Lower lobe of right lung (tissue), 2 donors: ENCODE measurements around the gene CD46. TPM values are rescaled to one million over a fixed set of nuclear protein-coding genes. Genes with fewer than 3 reads are reported as not detected.

Source experiments
- ATAC-seq, 2 donors: fragments of 200-7000 bp; cut with Tn5 transposase; one replicate each; pipeline ENCODE4 v1.9.1; 2020 to 2022; ENCODE audit warnings: mild to moderate bottlenecking in 2 of 2, moderate library complexity in 2 of 2
- DNase-seq: peaks from one replicate; pipeline ENCODE4 v3.0.0-alpha.2; 2020
- H3K27ac ChIP-seq: fragments of 200-600 bp; one replicate; pipeline ENCODE4 v1.8.0; 2022
- H3K27me3 ChIP-seq: fragments of 200-600 bp; one replicate; pipeline ENCODE4 v1.8.0; 2022; ENCODE audit warnings: low read depth
- H3K36me3 ChIP-seq: fragments of 200-600 bp; one replicate; pipeline ENCODE4 v1.8.0; 2022; ENCODE audit warnings: mild to moderate bottlenecking
- H3K4me1 ChIP-seq: fragments of 200-600 bp; one replicate; pipeline ENCODE4 v1.8.0; 2022
- H3K4me3 ChIP-seq: fragments of 200-600 bp; one replicate; pipeline ENCODE4 v1.8.0; 2022; ENCODE audit warnings: mild to moderate bottlenecking
- H3K9me3 ChIP-seq: fragments of 200-600 bp; one replicate; pipeline ENCODE4 v1.8.0; 2022
- intact Hi-C: fragments of 100-400 bp; cut with DNase I; formaldehyde crosslinking; loops from one replicate; pipeline ENCODE4 v1.11.0; 2022
- total RNA-seq: library from RNA; stranded (reverse); fragmentation: NEBNext Ultra II Directional; extraction: Animal tissue kit (Norgen Biotek cat#: 25700); gene quantifications from one replicate; pipeline ENCODE4 v1.2.1, GENCODE V29; 2021
- TF ChIP-seq, protein P1 (sequence below): fragments of 200-600 bp; IDR thresholded peaks from one replicate; pipeline ENCODE4 v1.8.0; 2022; ENCODE audit warnings: antibody characterized with exemption, mild to moderate bottlenecking
- donor health status: DM: no; HTN: yes; CAD: no; lungs with severe emphysema.

Gene CD46
- total RNA-seq, 1 donor from 2014 or later = 302 TPM

DNA sequence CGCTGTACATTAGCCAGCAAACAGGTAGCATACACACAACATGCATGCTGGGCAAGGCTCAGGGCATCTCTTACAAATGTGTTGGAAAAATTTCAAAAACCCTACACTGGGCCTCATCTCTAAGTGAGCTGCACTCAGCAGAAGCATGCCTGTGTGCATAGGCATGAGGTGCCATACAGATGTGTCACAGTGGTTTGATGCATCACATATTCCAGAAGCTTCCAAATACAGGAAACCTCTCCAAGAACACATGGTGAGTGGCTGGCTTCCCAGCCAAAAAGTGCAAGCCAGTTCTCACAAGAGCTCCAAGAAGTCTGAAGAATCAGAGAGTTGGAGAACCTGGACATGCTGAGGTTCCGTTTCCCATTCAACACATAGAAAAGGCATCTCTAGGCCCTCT lies 58.3 kb downstream of the CD46 start:
- Histone ChIP-seq H3K9me3 (no peaks in the 10 kb centered on the region), H3K27ac (no peak overlapping the region), H3K27me3 (no peaks in the 10 kb centered on the region), H3K36me3 (peaks cover 100% of the 10 kb centered on the region), H3K4me3 (no peak overlapping the region), H3K4me1 (peaks cover 100% of the 10 kb centered on the region)
- intact Hi-C loops = no loop called here
- TF ChIP-seq, protein P1, sequence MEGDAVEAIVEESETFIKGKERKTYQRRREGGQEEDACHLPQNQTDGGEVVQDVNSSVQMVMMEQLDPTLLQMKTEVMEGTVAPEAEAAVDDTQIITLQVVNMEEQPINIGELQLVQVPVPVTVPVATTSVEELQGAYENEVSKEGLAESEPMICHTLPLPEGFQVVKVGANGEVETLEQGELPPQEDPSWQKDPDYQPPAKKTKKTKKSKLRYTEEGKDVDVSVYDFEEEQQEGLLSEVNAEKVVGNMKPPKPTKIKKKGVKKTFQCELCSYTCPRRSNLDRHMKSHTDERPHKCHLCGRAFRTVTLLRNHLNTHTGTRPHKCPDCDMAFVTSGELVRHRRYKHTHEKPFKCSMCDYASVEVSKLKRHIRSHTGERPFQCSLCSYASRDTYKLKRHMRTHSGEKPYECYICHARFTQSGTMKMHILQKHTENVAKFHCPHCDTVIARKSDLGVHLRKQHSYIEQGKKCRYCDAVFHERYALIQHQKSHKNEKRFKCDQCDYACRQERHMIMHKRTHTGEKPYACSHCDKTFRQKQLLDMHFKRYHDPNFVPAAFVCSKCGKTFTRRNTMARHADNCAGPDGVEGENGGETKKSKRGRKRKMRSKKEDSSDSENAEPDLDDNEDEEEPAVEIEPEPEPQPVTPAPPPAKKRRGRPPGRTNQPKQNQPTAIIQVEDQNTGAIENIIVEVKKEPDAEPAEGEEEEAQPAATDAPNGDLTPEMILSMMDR = no peak
- DNase-seq = no peak
- ATAC-seq = no peak

DNA sequence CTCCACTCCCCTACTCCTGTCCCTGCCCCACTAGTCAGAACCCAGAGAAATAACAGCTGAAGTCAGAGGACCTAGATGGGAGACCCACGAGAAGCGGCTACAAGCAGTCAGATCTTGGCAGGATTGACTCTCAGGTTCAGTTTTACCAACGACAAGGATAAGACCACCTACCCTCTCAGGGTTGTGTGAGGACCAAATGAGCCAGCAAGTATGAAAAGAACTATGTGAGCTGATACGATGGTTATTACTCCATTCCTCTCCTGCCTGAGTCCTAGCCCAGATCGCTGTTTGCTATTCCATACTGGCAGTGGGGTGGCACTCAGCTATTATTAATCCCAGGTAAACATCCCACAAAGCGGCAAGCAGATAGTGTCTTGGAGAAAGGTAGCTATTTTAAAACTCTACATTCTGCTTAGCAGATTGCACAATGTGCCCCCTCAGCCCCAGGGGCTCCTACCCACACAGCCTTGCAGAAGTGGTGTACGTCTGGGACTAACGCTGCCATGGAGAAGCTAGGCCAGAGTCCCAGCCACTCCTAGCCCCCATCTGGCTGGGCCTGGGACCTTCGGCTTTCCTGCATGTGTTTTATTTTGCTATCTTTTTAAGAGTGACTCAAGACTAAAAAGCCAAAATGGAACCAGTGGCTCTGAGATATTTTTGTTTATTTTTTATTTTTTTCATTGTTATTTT lies 58.9 kb downstream of the CD46 start:
- peak overlapping the region; percentile 15 for H3K27ac ChIP-seq
- H3K9me3 ChIP-seq = no peaks in the 10 kb centered on the region
- peaks cover 100% of the 10 kb centered on the region for H3K4me1 ChIP-seq
- no peaks in the 10 kb centered on the region for H3K27me3 ChIP-seq
- intact Hi-C loops = no loop called here
- no peak for DNase-seq
- no peak for ATAC-seq
- peaks cover 100% of the 10 kb centered on the region for H3K36me3 ChIP-seq
- TF ChIP-seq, protein P1 = no peak
- no peak overlapping the region for H3K4me3 ChIP-seq

DNA sequence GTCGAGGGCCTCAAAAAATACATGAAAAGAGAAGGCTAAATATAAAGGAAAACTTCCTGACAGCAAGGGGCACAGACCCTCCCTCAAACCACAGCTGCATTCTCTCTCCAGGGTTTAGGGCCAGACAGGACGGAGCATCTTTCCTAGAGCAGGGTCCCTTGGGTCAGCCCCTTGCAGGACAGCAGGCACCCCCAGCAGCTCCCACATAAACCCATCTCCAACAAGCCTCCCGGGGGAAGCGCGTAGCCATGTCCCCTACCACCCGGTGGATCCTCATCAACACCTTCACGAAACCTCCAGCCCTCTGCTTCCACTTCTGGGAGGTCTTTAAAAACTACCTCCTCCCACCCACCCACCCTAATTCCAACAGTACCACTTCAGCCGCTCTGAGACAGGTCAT lies 59.5 kb downstream of the CD46 start:
- no peaks in the 10 kb centered on the region for H3K9me3 ChIP-seq
- peaks cover 100% of the 10 kb centered on the region for H3K4me1 ChIP-seq
- TF ChIP-seq, protein P1 = no peak
- no peaks in the 10 kb centered on the region for H3K27me3 ChIP-seq
- no peak for DNase-seq
- intact Hi-C loops = no loop called here
- peak overlapping the region; percentile 47 for H3K27ac ChIP-seq
- ATAC-seq = no peak
- peaks cover 100% of the 10 kb centered on the region for H3K36me3 ChIP-seq
- H3K4me3 ChIP-seq = no peak overlapping the region

DNA sequence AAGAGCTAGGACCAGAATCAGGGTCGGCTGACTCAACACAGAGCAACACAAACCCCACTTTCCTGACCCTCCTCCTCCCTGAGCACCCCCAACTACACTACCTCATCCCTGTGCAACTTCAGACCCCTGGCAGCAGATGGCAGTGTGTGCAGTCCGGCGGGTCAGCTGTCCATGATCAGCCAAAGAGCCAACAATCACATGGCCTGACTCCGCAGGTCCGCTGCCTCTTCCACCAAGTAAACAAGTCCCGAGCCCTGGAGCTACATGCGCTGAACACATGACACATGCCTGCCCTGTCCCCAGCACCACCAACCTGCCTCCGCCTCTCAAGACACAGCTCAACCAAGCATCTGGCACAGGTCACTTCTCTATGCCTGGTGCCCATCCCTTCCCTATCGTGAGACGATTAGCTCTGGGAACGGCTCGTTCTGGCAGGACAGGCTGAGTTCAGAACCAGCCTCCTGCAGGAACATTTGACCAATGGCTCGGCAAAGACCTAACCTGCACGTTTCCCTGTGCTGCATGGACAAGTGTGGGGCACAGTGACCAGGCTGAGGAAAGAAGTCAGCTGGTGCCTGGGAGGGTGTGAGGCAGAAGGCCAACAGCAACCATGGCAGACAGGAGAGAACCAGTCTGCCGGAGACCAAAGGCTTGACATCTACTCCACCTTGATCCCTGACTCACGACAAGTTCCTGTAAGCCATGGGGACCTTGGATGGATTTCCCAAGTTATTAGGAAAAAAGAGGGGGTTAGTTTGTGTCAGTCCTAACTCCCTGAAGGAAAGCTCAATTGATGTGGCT lies 60.3 kb downstream of the CD46 start:
- Histone ChIP-seq H3K4me1 (peaks cover 99% of the 10 kb centered on the region), H3K27me3 (no peaks in the 10 kb centered on the region), H3K36me3 (peaks cover 99% of the 10 kb centered on the region), H3K27ac (peak overlapping the region; percentile 47), H3K9me3 (no peaks in the 10 kb centered on the region), H3K4me3 (peak overlapping the region; percentile 19)
- DNase-seq (peak; percentile 81), ATAC-seq (peak; percentile 66 to 75)
- TF ChIP-seq, protein P1 = peak; percentile 56
- intact Hi-C loops = no loop called here

DNA sequence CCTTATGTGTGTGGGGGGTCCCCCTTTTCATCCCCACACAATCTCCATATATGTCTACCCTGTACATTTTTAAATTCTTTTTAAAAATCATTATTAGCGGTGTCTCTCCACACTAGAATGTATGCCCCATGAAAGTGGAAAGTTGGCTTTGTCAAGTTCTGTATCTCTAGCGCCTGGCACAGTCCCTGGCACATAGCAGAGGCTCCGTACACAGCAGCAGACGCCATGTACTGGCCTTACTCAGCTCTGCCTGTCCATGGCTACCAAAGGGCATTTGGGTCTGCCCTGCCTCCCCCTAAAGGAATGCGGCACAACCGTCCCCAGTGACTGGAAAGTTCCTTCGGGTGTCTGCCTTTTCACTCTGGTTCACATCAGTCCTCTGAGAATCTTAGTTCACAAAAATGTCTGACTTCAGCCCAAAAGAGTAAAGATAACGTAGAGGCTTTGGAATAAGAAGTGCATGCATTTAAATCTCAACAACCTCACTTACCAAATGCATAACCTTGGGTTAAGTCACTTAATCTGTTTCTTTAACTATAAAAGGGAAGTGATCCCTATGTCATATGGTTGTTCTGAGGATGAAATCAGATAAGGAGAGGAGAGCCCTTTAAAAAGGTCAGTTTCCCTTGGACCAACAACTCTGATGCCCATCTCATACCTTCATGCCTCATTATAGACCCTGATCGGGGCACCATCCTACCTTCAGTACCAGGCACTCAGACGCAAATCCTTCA lies 61.1 kb downstream of the CD46 start:
- intact Hi-C loops = no loop called here
- H3K4me1 ChIP-seq = peaks cover 99% of the 10 kb centered on the region
- no peaks in the 10 kb centered on the region for H3K9me3 ChIP-seq
- TF ChIP-seq, protein P1 = no peak
- no peaks in the 10 kb centered on the region for H3K27me3 ChIP-seq
- ATAC-seq = no peak
- peak overlapping the region; percentile 47 for H3K27ac ChIP-seq
- H3K4me3 ChIP-seq = no peak overlapping the region
- H3K36me3 ChIP-seq = peaks cover 99% of the 10 kb centered on the region
- no peak for DNase-seq
